NT2/D1 (cell line): ENCODE data around the gene GHITM.

ENCODE experiments used
- YY1 ChIP-seq: IDR thresholded peaks from 2 replicates; pipeline ENCODE4 v1.6.1; 2011; ENCODE audit not compliant: insufficient read length, insufficient read depth
- ZNF274 ChIP-seq: IDR thresholded peaks from 2 replicates; pipeline ENCODE4 v1.6.1; 2011; ENCODE audit warnings: mild to moderate bottlenecking, low read depth, low read length

DNA sequence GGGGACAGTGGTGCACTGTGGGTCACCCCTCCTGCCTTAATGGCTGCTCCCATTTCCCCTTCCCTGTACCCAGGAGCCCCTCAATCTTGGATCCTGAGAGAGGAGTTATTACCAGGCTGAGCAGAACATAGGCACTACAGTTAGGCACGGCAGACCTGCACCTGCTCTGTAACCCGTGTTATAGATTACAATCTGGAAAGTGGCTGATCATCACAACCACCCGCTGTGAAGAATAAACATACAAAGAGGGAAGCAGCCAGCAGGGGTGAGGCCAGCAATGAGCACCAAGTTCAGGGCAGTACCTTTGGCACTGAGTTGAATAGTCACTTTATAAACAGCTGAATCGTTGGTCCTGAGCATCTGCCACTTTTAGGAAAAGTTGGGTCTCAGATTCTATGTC is 56.8 kb downstream of the GHITM start:
- TF ChIP-seq YY1 (no peak), ZNF274 (no peak)
